Activated CD4-positive, alpha-beta T cell treated with anti-CD3 and anti-CD28 coated beads for 4 hours (primary cell): ENCODE results near the gene RELT.
"Not testable (repeated sequence)": the region's sequence is repeated elsewhere in the genome, so short reads cannot be mapped to it uniquely, and the experiment has no call there.

Source experiments
- DNase-seq, 2 donors: peaks; one replicate each; pipeline ENCODE4 v3.0.0-alpha.2; 2020

Gene RELT

GRCh38 chr11:73404506-73405145, 28.4 kb downstream of the RELT start:
- DNase-seq, result no peak

GRCh38 chr11:73405146-73405510, 28.9 kb downstream of the RELT start:
- DNase-seq, result no peak

GRCh38 chr11:73406131-73406530, 29.9 kb downstream of the RELT start:
- DNase-seq, result no peak

GRCh38 chr11:73406619-73407018, 30.4 kb downstream of the RELT start:
- no peak for DNase-seq

- no peak for DNase-seq
Measured at GRCh38 chr11:73409431-73409830, 33.2 kb downstream of the RELT start.

- DNase-seq, result no peak
Measured at GRCh38 chr11:73410627-73411026, 34.4 kb downstream of the RELT start.

- DNase-seq, result no peak
Measured at GRCh38 chr11:73411031-73411430, 34.8 kb downstream of the RELT start.

- DNase-seq, result no peak
Measured at GRCh38 chr11:73412308-73412707, 36.1 kb downstream of the RELT start.

GRCh38 chr11:73413256-73413655, 37.1 kb downstream of the RELT start:
- DNase-seq, result no peak

GRCh38 chr11:73414977-73415651, 38.9 kb downstream of the RELT start:
- DNase-seq, result no peak

- DNase-seq, result no peak
Measured at GRCh38 chr11:73415854-73416615, 39.8 kb downstream of the RELT start.

GRCh38 chr11:73416786-73417185, 40.6 kb downstream of the RELT start:
- DNase-seq, result no peak

- DNase-seq, result no peak
Measured at GRCh38 chr11:73420136-73420535, 43.9 kb downstream of the RELT start.

GRCh38 chr11:73422886-73423285, 46.7 kb downstream of the RELT start:
- no peak for DNase-seq

- DNase-seq, result no peak
Measured at GRCh38 chr11:73423506-73423905, 47.3 kb downstream of the RELT start.

GRCh38 chr11:73425108-73425507, 48.9 kb downstream of the RELT start:
- no peak for DNase-seq

GRCh38 chr11:73426219-73426850, 50.1 kb downstream of the RELT start:
- no peak for DNase-seq

- DNase-seq, result no peak
Measured at GRCh38 chr11:73428227-73428626, 52.0 kb downstream of the RELT start.

- no peak for DNase-seq
Measured at GRCh38 chr11:73428699-73429098, 52.5 kb downstream of the RELT start.

GRCh38 chr11:73429121-73429750, 53.0 kb downstream of the RELT start:
- DNase-seq, result no peak

- no peak for DNase-seq
Measured at GRCh38 chr11:73430326-73430725, 54.1 kb downstream of the RELT start.

GRCh38 chr11:73431396-73431795, 55.2 kb downstream of the RELT start:
- DNase-seq, result no peak

GRCh38 chr11:73436859-73437258, 60.7 kb downstream of the RELT start:
- not testable (repeated sequence) for DNase-seq
